ENCODE measurements around the gene HOXB3.

Gene HOXB3

GRCh38 chr17:48582750-48583069, 7.3 kb downstream of the HOXB3 start:
- DNase-seq, result no peak

GRCh38 chr17:48579760-48580554, 10.1 kb downstream of the HOXB3 start:
- no peak for DNase-seq

- DNase-seq, result no peak
These were observed 10.6 kb downstream of the HOXB3 start for GRCh38 chr17:48579471-48579759.

- no peak for DNase-seq
These were observed 11.2 kb downstream of the HOXB3 start for GRCh38 chr17:48578616-48579470.

GRCh38 chr17:48577946-48578615, 12.0 kb downstream of the HOXB3 start, which contains the start of gene HOXB4:
TSS of gene HOXB4 (minus strand) at chr17:48578350. CDS start at chr17:48578319, 31 bp downstream.
- peak; percentile 75 for DNase-seq

- DNase-seq, result peak; percentile 59
These were observed 12.6 kb downstream of the HOXB3 start for GRCh38 chr17:48577330-48577945.

- DNase-seq, result peak; percentile 90
These were observed 13.3 kb downstream of the HOXB3 start for GRCh38 chr17:48576479-48577309.

GRCh38 chr17:48575673-48576478, 14.2 kb downstream of the HOXB3 start:
- DNase-seq, result no peak

- no peak for DNase-seq
These were observed 14.9 kb downstream of the HOXB3 start for GRCh38 chr17:48575066-48575582.

- no peak for DNase-seq
These were observed 15.5 kb downstream of the HOXB3 start for GRCh38 chr17:48574505-48575065.

- no peak for DNase-seq
These were observed 18.1 kb downstream of the HOXB3 start for GRCh38 chr17:48571826-48572417.

- no peak for DNase-seq
These were observed 18.8 kb downstream of the HOXB3 start for GRCh38 chr17:48571024-48571818.

- no peak for DNase-seq
These were observed 19.6 kb downstream of the HOXB3 start for GRCh38 chr17:48570325-48571023.

- DNase-seq, result no peak
These were observed 20.2 kb downstream of the HOXB3 start for GRCh38 chr17:48569674-48570324.

GRCh38 chr17:48569240-48569582, 20.8 kb downstream of the HOXB3 start:
- no peak for DNase-seq

- no peak for DNase-seq
These were observed 21.4 kb downstream of the HOXB3 start for GRCh38 chr17:48568499-48569239.

- no peak for DNase-seq
These were observed 22.2 kb downstream of the HOXB3 start for GRCh38 chr17:48567646-48568354.
